ENCODE results near the gene HNMT.
"Not testable (repeated sequence)": the region's sequence is repeated elsewhere in the genome, so short reads cannot be mapped to it uniquely, and the experiment has no call there.

Gene HNMT

GRCh38 chr2:137964066-137964858 lies at the start of gene HNMT:
Gene HNMT (plus strand): TSS chr2:137964473. CDS start chr2:137964492, 19 bp downstream.
- FAIRE-seq = peak; percentile 95

DNA sequence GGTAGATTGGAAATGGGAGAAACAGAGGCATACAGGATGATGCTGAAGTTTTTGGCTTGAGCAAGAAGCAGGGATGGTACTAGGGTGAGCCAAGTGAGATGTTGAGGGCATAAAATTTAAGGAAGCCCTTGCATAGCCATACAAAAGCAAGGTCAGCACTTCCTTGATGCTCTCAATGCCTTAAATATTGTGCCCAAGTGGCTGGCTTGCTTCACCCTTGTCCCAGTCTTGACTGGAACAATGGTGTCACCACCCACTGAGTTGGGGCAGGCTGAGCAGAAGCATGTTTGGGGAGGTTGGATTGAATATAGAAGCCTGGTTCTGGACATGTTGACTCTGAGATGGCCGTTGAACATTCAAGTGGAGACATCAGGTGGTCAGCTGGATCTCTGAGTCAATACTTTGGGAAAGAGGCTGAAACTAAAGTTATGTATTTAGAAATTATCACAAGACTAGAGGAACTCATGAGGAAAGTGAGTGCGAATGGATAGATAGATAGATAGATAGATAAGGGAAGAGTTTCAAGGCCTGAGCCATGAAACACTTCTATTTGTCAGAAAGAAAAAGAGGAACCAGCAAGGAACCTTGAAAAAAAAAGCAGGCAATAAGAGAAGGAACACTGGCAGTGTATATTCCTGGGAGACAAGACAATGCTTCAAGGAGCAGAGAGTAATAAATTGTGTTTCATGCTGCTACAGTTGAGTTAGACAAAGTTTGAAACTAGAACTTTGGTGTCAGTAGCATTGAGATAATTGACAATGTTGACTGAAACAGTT lies 43.0 kb upstream of the HNMT start:
- no peak for FAIRE-seq

DNA sequence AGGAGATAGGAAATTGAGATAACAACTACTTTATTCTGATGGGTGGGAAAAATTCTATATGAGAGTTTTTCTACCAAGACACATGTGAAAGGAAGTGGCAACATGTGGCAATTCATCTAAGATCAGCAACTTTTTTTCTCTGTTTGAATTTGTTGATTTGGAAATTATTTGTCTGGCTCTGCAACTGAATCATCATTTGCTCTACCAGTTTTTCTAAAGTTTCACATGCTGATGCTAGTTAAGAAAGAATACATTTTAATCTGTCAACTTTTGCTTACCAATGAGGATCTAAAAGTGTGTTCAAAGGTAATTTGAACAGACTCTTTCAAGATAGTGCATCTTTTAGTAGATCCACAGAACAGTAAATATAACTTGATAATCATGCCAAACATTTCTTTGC lies 42.1 kb upstream of the HNMT start:
- FAIRE-seq = not testable (repeated sequence)

- FAIRE-seq = no peak
Measured at GRCh38 chr2:137924019-137924418, 40.3 kb upstream of the HNMT start.

DNA sequence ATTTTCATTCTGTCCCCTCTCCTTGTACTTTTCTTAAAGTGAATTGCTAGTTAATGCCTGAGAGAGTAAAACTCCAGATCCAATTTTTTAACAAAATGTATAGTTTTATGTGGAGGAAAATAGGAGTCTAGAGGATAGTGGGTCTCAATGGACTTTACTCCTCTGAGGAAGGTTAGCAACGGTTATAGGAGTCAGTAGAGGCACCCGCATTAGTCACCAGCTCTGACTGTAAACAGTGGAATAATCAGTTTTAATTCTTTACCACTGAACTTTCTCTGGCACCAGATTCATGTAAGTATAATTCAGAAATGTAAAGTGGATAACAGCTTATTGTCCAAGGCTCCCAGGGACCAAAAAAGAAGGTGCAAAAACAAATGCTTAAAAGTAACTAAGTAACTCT lies 38.7 kb upstream of the HNMT start:
- no peak for FAIRE-seq

GRCh38 chr2:137927846-137928245 lies 36.4 kb upstream of the HNMT start:
- FAIRE-seq = no peak

GRCh38 chr2:137928547-137929518 lies 35.4 kb upstream of the HNMT start:
- FAIRE-seq = no peak

GRCh38 chr2:137929519-137929916 lies 34.8 kb upstream of the HNMT start:
- no peak for FAIRE-seq

- FAIRE-seq = no peak
Measured at GRCh38 chr2:137930146-137930545, 34.1 kb upstream of the HNMT start.

- peak; percentile 95 for FAIRE-seq
Measured at GRCh38 chr2:137935591-137935990, 28.7 kb upstream of the HNMT start.

DNA sequence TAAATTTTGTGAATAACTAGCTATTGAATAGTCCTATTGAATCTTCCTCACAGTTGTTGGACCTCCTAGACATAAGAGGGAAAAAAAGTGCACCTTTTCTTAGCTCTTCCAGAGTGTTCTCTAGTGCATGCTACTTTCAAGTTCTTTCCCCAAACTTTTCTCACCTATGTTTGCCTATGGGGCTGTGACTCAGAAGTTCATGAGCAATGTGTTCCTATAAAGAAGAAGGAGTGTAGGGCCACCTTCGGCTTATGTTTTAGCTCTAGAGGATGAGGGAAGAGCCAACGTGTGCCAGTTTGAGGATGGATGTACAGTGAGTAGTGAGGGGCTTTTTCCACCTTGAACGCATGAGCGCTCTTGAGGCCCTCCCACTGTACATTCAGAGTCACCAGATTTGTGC lies 27.0 kb upstream of the HNMT start:
- no peak for FAIRE-seq

DNA sequence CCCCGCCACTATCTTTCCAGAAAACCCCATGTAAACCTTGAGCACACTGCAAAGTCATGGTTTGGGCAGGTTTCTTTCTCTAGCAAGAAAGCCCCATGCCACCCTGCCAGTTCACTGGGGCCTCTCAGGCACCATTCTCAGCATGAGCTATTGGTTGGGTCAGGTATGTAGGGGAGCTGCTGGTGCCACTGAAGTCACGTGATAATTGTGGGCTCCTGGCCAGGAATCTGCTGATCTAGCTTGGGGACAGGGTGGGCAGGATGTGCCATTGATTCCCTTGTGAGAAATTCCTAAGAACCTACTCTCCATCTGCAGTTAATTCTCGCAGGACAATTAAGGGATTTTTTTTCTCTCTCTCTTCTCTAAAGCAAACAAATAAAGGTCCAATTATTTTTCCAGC lies 26.5 kb upstream of the HNMT start:
- no peak for FAIRE-seq

DNA sequence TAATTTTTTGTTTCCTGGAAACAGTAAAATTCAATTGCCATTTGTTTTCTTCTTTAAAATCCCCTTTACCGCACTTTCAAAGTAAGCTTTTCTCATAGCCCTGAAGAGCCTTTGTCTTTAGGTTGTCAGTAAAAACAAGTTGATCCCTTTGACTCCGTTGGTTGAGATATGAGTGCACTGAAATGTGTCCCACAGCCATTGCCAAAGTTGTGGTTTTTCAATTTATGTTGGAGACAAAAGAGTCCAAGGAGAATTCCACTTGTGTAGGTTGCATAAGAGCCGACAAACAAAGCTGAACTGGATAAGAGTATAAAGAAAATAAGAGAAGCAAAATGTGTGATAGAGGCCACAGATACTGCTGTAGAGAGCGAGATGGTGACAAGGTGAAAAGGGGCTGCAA lies 26.1 kb upstream of the HNMT start:
- FAIRE-seq = peak; percentile 98

DNA sequence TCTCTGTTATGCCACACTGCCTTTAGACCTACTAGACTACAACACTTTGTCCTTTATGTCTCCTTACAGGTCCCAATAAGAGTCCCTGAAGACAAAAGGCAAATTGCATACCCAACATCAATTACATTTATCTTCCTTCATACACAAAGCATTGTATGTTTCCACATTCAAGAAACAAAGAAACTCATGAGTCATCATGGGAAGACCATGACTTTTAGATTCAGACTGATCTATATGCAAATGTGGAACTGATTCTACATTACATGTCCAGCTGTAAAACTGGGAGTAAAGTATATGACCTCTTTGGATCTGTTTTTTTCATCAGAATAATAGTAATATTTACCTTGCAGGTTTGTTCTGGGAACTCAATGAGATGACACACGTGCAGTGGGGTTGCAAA lies 25.2 kb upstream of the HNMT start:
- peak; percentile 80 for FAIRE-seq

DNA sequence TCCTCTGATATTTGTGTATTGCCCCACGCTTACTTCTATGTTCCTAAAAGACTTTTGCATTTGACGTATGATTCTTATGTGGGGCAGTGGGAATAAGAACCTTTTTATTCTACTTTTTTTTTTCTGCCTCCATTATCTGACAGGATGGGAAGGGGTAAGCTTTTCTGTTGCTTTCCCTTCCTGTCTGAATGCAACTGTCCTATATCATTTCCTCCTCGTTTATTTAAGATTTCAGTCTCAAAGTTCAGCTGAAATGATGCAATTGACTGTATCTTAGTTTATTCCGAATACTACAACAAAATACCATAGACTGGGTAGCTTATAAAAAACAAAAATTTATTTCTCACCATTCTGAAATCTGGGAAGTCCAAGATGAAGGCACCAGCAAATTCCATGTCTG lies 24.1 kb upstream of the HNMT start:
- no peak for FAIRE-seq

GRCh38 chr2:137942037-137942832 lies 22.0 kb upstream of the HNMT start:
- FAIRE-seq = no peak

GRCh38 chr2:137942833-137943677 lies 21.2 kb upstream of the HNMT start:
- no peak for FAIRE-seq

DNA sequence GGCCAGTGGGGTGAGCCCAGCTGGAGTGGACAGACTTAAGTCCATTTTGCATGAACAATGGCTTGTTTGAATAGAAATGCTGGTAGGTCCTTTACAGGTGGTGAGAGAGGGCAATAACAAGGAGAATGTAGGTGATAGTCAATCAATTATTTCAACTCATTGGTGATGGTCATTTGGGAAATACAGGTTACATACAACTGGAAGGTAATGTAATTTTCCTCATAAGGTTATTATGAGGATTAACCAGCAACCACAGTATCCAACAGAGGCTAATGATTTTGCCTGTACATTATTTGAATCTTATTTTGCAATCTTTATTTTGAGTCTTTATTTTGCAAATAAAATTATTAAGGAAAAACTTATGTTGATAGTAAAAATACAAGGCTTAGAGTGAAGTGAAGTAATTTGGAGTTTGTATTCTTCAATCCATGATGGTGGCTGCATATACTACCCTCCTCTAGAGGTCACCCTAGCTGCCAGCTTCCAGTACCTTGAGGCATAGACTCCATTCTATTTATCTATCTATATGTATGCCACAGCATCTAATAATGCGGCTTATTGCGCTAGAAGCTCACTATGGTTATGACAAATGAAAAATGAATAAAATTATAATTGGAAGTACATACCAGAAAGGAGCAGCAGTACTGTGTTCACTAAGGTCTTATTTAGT lies 20.5 kb upstream of the HNMT start:
- no peak for FAIRE-seq

GRCh38 chr2:137944714-137945113 lies 19.6 kb upstream of the HNMT start:
- FAIRE-seq = peak; percentile 96

DNA sequence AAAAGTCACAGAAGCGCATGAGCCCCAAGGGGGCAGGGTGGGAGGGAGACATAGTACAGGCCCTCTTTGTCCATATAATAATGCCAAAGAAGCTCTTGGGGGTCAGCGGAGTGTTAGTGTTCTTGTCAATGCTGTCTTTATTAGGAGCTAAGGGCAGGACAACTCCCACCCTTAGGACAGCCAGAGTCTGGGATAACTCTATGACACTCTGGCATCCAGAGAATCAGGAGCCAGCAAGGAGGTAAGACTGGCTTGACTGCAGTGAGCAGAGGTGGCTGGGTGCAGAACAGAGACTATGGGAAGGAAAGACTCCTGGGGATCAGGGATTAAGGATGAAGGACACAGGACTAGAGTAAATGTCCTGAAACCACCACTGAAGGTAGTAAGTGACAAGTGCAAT lies 19.0 kb upstream of the HNMT start:
- FAIRE-seq = no peak

- FAIRE-seq = no peak
Measured at GRCh38 chr2:137946227-137946626, 18.0 kb upstream of the HNMT start.

Measured in TTC549 (cell line).